LNCaP clone FGC (cell line): ENCODE data around the gene ETF1.

Experiments
- DNase-seq: peaks from one replicate; pipeline ENCODE4 v3.0.0-alpha.2; 2011; ENCODE audit warnings: low read depth
- H3K4me3 ChIP-seq: 2 replicates; pipeline ENCODE4 v1.5.1; 2011; ENCODE audit warnings: mild to moderate bottlenecking, low read depth, low read length, control low read depth
- CTCF ChIP-seq: IDR thresholded peaks from 2 replicates; pipeline ENCODE4 v1.5.1; 2012; ENCODE audit warnings: mild to moderate bottlenecking; ENCODE audit not compliant: control insufficient read depth, insufficient read depth; ENCODE audit errors: extremely low read depth

Gene ETF1

GRCh38 chr5:138502521-138502920 lies 40.5 kb downstream of the ETF1 start:
- no peak for TF ChIP-seq CTCF
- no peak for DNase-seq
- no peak overlapping the region for H3K4me3 ChIP-seq

GRCh38 chr5:138502121-138502520 lies 40.9 kb downstream of the ETF1 start:
- DNase-seq, result no peak
- H3K4me3 ChIP-seq, result no peak overlapping the region
- TF ChIP-seq CTCF, result no peak

GRCh38 chr5:138498376-138498775 lies 44.7 kb downstream of the ETF1 start:
- no peak for TF ChIP-seq CTCF
- DNase-seq, result no peak
- H3K4me3 ChIP-seq, result no peak overlapping the region

- H3K4me3 ChIP-seq, result no peak overlapping the region
- TF ChIP-seq CTCF, result no peak
- DNase-seq, result no peak
Measured at GRCh38 chr5:138495351-138495750, 47.7 kb downstream of the ETF1 start.

- DNase-seq, result no peak
- H3K4me3 ChIP-seq, result peak overlapping the region; percentile 49
- no peak for TF ChIP-seq CTCF
Measured at GRCh38 chr5:138492560-138493045, 50.4 kb downstream of the ETF1 start.

- peak overlapping the region; percentile 60 for H3K4me3 ChIP-seq
- no peak for TF ChIP-seq CTCF
- peak; percentile 71 for DNase-seq
Measured at GRCh38 chr5:138491669-138492559, 51.1 kb downstream of the ETF1 start.
